ENCODE results near the gene SH3RF3. TPM values are rescaled to one million over a fixed set of nuclear protein-coding genes. Genes with fewer than 3 reads are reported as not detected.

Gene SH3RF3
- total RNA-seq, 1 donor from 2014 or later, result 1.7 TPM

DNA sequence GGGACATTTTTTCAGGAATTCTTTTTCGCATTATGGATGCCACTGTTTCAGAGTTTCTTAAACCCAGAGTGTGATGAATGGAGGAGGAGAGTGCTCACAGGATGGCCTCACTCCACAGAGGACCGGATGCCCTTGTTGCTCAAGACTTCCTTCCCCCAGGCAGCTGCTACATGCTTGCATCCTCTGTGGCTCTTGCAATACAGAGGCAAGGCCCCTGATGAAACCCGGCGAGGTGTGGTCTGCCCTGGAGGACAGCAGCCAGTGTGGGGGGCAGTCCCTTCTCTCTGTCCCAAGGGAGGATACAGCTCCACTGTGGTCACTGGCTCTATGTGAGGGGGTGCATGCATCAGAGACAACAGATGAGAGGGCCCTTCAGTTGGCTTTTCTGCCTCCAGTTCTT is 109.6 kb downstream of the SH3RF3 start:
- no peak for DNase-seq
- Mint-ChIP-seq H3K4me1 (ENCODE audit: low read depth, unreplicated experiment) (no peaks in the 10 kb centered on the region), H3K27me3 (ENCODE audit: unreplicated experiment) (peaks cover 2% of the 10 kb centered on the region), H3K4me3 (ENCODE audit: unreplicated experiment) (no peak overlapping the region), H3K27ac (ENCODE audit: unreplicated experiment) (no peak overlapping the region), H3K9me3 (ENCODE audit: unreplicated experiment) (no peaks in the 10 kb centered on the region), H3K36me3 (ENCODE audit: unreplicated experiment) (no peaks in the 10 kb centered on the region)
- TF ChIP-seq, protein P1, sequence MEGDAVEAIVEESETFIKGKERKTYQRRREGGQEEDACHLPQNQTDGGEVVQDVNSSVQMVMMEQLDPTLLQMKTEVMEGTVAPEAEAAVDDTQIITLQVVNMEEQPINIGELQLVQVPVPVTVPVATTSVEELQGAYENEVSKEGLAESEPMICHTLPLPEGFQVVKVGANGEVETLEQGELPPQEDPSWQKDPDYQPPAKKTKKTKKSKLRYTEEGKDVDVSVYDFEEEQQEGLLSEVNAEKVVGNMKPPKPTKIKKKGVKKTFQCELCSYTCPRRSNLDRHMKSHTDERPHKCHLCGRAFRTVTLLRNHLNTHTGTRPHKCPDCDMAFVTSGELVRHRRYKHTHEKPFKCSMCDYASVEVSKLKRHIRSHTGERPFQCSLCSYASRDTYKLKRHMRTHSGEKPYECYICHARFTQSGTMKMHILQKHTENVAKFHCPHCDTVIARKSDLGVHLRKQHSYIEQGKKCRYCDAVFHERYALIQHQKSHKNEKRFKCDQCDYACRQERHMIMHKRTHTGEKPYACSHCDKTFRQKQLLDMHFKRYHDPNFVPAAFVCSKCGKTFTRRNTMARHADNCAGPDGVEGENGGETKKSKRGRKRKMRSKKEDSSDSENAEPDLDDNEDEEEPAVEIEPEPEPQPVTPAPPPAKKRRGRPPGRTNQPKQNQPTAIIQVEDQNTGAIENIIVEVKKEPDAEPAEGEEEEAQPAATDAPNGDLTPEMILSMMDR (IDR thresholded peaks at IDR 0.05; ENCODE audit: partially characterized antibody, unreplicated experiment), result no peak

DNA sequence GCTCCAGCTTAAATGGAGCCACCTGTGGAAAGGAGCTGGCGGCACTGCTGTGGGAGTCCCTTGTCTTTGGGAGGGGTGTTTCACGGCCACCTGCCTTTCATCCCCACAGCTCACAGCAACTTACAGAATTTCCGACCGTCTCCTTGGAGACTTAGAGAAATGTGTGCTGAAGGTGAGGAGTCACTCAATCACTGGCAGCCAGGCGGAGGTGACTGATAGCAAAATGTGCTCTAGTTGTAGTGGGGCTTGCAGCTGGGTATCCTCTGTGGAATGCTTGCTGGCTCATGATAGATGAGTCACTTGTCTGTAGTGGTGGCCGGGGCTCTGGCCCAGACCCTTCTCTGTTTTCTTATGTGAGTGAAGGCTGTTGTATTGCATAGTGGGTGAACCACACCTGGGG is 110.7 kb downstream of the SH3RF3 start:
- H3K4me1 Mint-ChIP-seq (ENCODE audit: low read depth, unreplicated experiment), result no peaks in the 10 kb centered on the region
- no peak overlapping the region for H3K4me3 Mint-ChIP-seq (ENCODE audit: unreplicated experiment)
- no peak for DNase-seq
- no peak overlapping the region for H3K27ac Mint-ChIP-seq (ENCODE audit: unreplicated experiment)
- H3K36me3 Mint-ChIP-seq (ENCODE audit: unreplicated experiment), result no peaks in the 10 kb centered on the region
- no peaks in the 10 kb centered on the region for H3K9me3 Mint-ChIP-seq (ENCODE audit: unreplicated experiment)
- TF ChIP-seq, protein P1 (IDR thresholded peaks at IDR 0.05; ENCODE audit: partially characterized antibody, unreplicated experiment), result no peak
- peaks cover 2% of the 10 kb centered on the region for H3K27me3 Mint-ChIP-seq (ENCODE audit: unreplicated experiment)

DNA sequence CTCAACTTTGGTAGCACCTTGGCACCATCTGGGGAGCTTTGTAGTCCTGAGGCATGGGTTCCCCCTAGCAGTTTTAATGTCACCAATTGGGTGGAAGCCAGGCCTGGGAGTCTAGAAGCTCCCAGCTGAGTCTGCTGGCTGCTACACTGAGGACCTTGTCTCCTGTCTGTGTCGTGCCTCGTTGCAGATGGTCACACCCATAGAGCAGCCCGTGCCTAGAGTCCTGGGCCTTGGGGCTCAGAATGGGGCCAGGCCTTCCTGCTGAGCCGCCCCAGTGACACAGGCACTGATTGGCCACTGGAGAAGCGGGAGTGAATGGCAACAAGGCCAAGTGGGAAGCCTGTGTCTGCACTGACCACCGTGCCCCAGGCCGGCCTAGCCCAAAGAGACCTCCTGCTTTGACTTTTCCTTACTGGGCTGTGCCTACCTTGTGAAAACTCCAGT is 113.2 kb downstream of the SH3RF3 start:
- TF ChIP-seq, protein P1 (IDR thresholded peaks at IDR 0.05; ENCODE audit: partially characterized antibody, unreplicated experiment), result no peak
- Mint-ChIP-seq H3K4me1 (ENCODE audit: low read depth, unreplicated experiment) (no peaks in the 10 kb centered on the region), H3K36me3 (ENCODE audit: unreplicated experiment) (no peaks in the 10 kb centered on the region), H3K4me3 (ENCODE audit: unreplicated experiment) (no peak overlapping the region), H3K27ac (ENCODE audit: unreplicated experiment) (no peak overlapping the region), H3K27me3 (ENCODE audit: unreplicated experiment) (no peaks in the 10 kb centered on the region), H3K9me3 (ENCODE audit: unreplicated experiment) (no peaks in the 10 kb centered on the region)
- DNase-seq, result no peak

DNA sequence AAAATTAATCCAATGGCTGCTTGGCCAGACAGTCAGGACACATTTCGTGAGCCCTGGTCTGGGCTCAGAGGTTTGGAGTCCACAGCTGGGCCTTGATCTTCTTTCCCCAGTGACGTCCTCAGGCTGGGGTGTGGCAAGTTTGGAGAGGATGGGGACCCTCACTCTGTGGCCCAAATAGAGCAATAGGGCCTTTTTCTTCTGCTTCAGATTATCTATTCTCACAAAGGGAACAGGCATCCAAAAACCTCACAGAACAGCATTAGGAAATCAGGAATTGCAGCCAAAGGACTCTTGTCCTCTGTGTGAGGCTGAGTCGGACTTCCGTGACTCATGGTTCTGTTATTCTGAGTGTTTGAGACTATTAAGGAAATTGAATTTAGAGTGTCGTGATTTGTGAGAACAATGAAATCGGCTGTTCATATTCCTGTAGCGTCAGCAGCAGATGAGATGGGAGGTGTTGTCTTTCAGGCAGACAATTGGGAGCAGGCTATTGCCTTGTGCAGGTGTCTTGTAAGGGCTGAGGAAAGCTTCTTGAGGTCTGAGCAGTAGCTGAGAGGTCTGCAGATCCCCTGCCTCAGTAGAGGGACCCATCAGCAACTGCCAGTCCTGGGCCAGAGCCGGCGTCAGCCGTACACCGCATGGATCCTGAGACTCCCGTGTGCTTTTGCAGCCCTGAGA is 113.8 kb downstream of the SH3RF3 start:
- no peaks in the 10 kb centered on the region for H3K4me1 Mint-ChIP-seq (ENCODE audit: low read depth, unreplicated experiment)
- DNase-seq, result no peak
- no peak overlapping the region for H3K27ac Mint-ChIP-seq (ENCODE audit: unreplicated experiment)
- no peak overlapping the region for H3K4me3 Mint-ChIP-seq (ENCODE audit: unreplicated experiment)
- H3K36me3 Mint-ChIP-seq (ENCODE audit: unreplicated experiment), result no peaks in the 10 kb centered on the region
- no peaks in the 10 kb centered on the region for H3K9me3 Mint-ChIP-seq (ENCODE audit: unreplicated experiment)
- TF ChIP-seq, protein P1 (IDR thresholded peaks at IDR 0.05; ENCODE audit: partially characterized antibody, unreplicated experiment), result no peak
- H3K27me3 Mint-ChIP-seq (ENCODE audit: unreplicated experiment), result no peaks in the 10 kb centered on the region

DNA sequence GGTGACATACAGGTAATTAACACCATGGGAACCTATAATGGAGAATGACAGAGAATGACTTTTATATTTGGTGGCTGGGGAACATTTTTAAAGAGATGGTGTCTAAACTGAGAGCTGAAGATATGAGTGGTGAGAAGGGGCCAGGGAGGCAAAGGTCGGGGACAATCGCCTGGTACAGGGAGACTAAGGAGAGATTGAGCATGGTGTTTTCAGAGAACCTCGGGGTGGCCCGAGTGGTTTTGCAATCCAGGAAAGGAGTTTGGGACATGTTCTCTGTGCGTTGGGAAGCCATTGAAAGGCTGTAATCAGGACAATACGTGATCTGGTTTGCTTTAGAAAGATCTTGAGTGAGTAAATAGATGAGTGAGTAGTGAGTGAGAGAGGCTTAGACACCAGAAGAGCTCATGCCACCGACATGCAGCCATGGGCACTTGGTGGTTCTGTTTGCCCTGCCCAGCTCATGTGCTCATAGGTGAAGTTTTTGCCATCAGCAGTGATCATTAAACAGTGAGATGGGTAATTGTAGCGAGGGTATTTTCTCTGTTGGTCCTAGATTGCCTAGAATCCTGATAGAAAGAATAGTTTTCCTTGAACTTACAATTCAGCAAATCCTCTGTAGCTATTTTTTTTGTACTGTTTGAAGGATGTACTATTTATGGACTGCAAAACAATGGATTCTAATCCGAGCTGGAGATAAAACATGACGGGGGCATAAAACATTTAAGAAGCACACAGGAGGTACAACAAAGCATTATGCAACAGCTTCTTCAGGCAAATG is 114.7 kb downstream of the SH3RF3 start:
- TF ChIP-seq, protein P1 (IDR thresholded peaks at IDR 0.05; ENCODE audit: partially characterized antibody, unreplicated experiment), result no peak
- peaks cover 1% of the 10 kb centered on the region for H3K27me3 Mint-ChIP-seq (ENCODE audit: unreplicated experiment)
- no peaks in the 10 kb centered on the region for H3K36me3 Mint-ChIP-seq (ENCODE audit: unreplicated experiment)
- H3K4me1 Mint-ChIP-seq (ENCODE audit: low read depth, unreplicated experiment), result no peaks in the 10 kb centered on the region
- no peak for DNase-seq
- no peak overlapping the region for H3K27ac Mint-ChIP-seq (ENCODE audit: unreplicated experiment)
- H3K9me3 Mint-ChIP-seq (ENCODE audit: unreplicated experiment), result no peaks in the 10 kb centered on the region
- no peak overlapping the region for H3K4me3 Mint-ChIP-seq (ENCODE audit: unreplicated experiment)

Data from glutamatergic neuron (in vitro differentiated cells).